IMR-90 (cell line): Measurements from ENCODE around the gene CLEC4D. TPM values are rescaled to one million over a fixed set of nuclear protein-coding genes. Genes with fewer than 3 reads are reported as not detected.

Experiments used
- ATAC-seq: fragments of 200-7000 bp; cut with Tn5 transposase; 2 replicates; pipeline ENCODE4 v1.9.1; 2020; ENCODE audit warnings: low read depth, mild to moderate bottlenecking, moderate library complexity
- BruUV-seq: library from RNA; stranded (reverse); fragments of 400-500 nt; replicated peaks from 2 replicates; lab custom pipeline; 2021; lab: Mats Ljungman, UMichigan
- CTCF ChIA-PET: fragments of 300-600 bp; formaldehyde crosslinking; extraction: SDS; loops from one replicate; lab custom pipeline; 2021; ENCODE audit warnings: antibody characterized with exemption; lab: Yijun Ruan, JAX
- POLR2A ChIA-PET: fragments of 300-600 bp; sonication (Branson Sonifier 250); formaldehyde crosslinking; loops from one replicate; lab custom pipeline; 2022; ENCODE audit warnings: antibody characterized with exemption; ENCODE audit not compliant: unreplicated experiment; lab: Charles Lee
- DNase-seq: peaks from one replicate; pipeline ENCODE4 v3.0.0; 2013
- H2AFZ ChIP-seq: replicated peaks from 2 replicates; pipeline ENCODE3; 2013; ENCODE audit warnings: low read length, mild to moderate bottlenecking; ENCODE audit not compliant: poor library complexity
- H2AK5ac ChIP-seq: 2 replicates; pipeline ENCODE4 v1.6.1; 2013; ENCODE audit warnings: low read depth, low read length, inconsistent platforms
- H2AK9ac ChIP-seq: replicated peaks from 2 replicates; pipeline ENCODE3; 2013; ENCODE audit warnings: mild to moderate bottlenecking, low read depth, low read length, moderate library complexity; ENCODE audit not compliant: poor library complexity
- H2BK120ac ChIP-seq: 2 replicates; pipeline ENCODE4 v1.6.1; 2013; ENCODE audit warnings: low read depth, low read length, inconsistent platforms
- H2BK15ac ChIP-seq: 3 replicates; pipeline ENCODE4 v1.6.1; 2013; ENCODE audit warnings: low read depth, low read length, inconsistent platforms
- H2BK20ac ChIP-seq: 2 replicates; pipeline ENCODE4 v1.6.1; 2013; ENCODE audit warnings: low read depth, mild to moderate bottlenecking, inconsistent platforms, low read length, moderate library complexity
- H2BK5ac ChIP-seq: 2 replicates; pipeline ENCODE4 v1.6.1; 2013; ENCODE audit warnings: mild to moderate bottlenecking, low read depth, low read length, inconsistent platforms; ENCODE audit not compliant: poor library complexity, severe bottlenecking
- H3K14ac ChIP-seq: replicated peaks from 2 replicates; pipeline ENCODE4 v1.6.1; 2013; ENCODE audit warnings: low read depth, low read length, inconsistent platforms
- H3K18ac ChIP-seq: 2 replicates; pipeline ENCODE4 v1.6.1; 2013; ENCODE audit warnings: low read depth, low read length, control low read depth
- H3K23ac ChIP-seq: 2 replicates; pipeline ENCODE4 v1.6.1; 2013; ENCODE audit warnings: low read depth, low read length, inconsistent platforms
- H3K27ac ChIP-seq: 2 replicates; pipeline ENCODE4 v1.5.1; 2013; ENCODE audit warnings: mild to moderate bottlenecking, control low read depth, low read length; ENCODE audit not compliant: insufficient read depth
- H3K27me3 ChIP-seq: 2 replicates; pipeline ENCODE4 v1.6.1; 2013; ENCODE audit warnings: low read length; ENCODE audit not compliant: control insufficient read depth, insufficient read depth
- H3K36me3 ChIP-seq: 2 replicates; pipeline ENCODE4 v1.6.1; 2013; ENCODE audit warnings: low read length, mixed read lengths; ENCODE audit not compliant: control insufficient read depth, insufficient read depth
- H3K4ac ChIP-seq: 2 replicates; pipeline ENCODE4 v1.6.1; 2013; ENCODE audit warnings: low read depth, low read length, inconsistent platforms
- H3K4me1 ChIP-seq: 2 replicates; pipeline ENCODE4 v1.6.1; 2013; ENCODE audit warnings: low read length, mixed read lengths; ENCODE audit not compliant: control insufficient read depth, insufficient read depth
- H3K4me2 ChIP-seq: 2 replicates; pipeline ENCODE4 v1.6.1; 2013; ENCODE audit warnings: low read depth, mild to moderate bottlenecking, control low read depth, low read length, moderate library complexity
- H3K4me3 ChIP-seq: 2 replicates; pipeline ENCODE4 v1.5.1; 2013; ENCODE audit warnings: low read depth, mild to moderate bottlenecking, control low read depth, low read length, moderate library complexity; ENCODE audit not compliant: insufficient read depth
- H3K56ac ChIP-seq: 2 replicates; pipeline ENCODE4 v1.6.1; 2013; ENCODE audit warnings: low read length, inconsistent platforms; ENCODE audit not compliant: insufficient read depth; ENCODE audit errors: extremely low read depth
- H3K79me1 ChIP-seq, 2 experiments: 2 replicates each; pipeline ENCODE4 v1.6.1; 2013; ENCODE audit warnings: low read length in 2 of 2, inconsistent platforms in 1 of 2, low read depth in 1 of 2
- H3K9ac ChIP-seq: 2 replicates; pipeline ENCODE4 v1.6.1; 2013; ENCODE audit warnings: low read depth, low read length, control low read depth
- H3K9me1 ChIP-seq: 2 replicates; pipeline ENCODE4 v1.6.1; 2013; ENCODE audit warnings: low read length, inconsistent platforms; ENCODE audit not compliant: insufficient read depth
- H3K9me3 ChIP-seq: 2 replicates; pipeline ENCODE4 v1.6.1; 2013; ENCODE audit warnings: low read length; ENCODE audit not compliant: control insufficient read depth, insufficient read depth
- H4K20me1 ChIP-seq: 2 replicates; pipeline ENCODE4 v1.6.1; 2013; ENCODE audit warnings: low read length, inconsistent platforms; ENCODE audit not compliant: insufficient read depth
- H4K5ac ChIP-seq: 2 replicates; pipeline ENCODE4 v1.6.1; 2013; ENCODE audit warnings: mild to moderate bottlenecking, low read depth, low read length, control low read depth
- H4K8ac ChIP-seq, 2 experiments: 2 replicates each; pipeline ENCODE4 v1.6.1; 2013; ENCODE audit warnings: low read depth in 2 of 2, low read length in 2 of 2, control low read depth in 1 of 2, inconsistent platforms in 1 of 2
- H4K91ac ChIP-seq: 2 replicates; pipeline ENCODE4 v1.6.1; 2013; ENCODE audit warnings: low read depth, low read length, inconsistent platforms; ENCODE audit not compliant: insufficient read depth
- MAFK ChIP-seq: IDR thresholded peaks from 2 replicates; pipeline ENCODE4 v1.6.1; 2012; ENCODE audit warnings: low read depth, low read length, improper control_type of control experiment
- RFX5 ChIP-seq: IDR thresholded peaks from 2 replicates; pipeline ENCODE4 v1.8.0; 2012; ENCODE audit warnings: low read depth, mild to moderate bottlenecking, low read length, moderate library complexity
- WGBS, 2 experiments: methylation state at CpG; one replicate each; pipeline versions ENCODE4 v1.1.5 to v1.1.7; 2013; ENCODE audit warnings: missing lambda C conversion rate in 2 of 2; ENCODE audit not compliant: insufficient read length in 1 of 2; ENCODE audit errors: extremely low coverage in 2 of 2; 5-methylcytosine and 5-hydroxymethylcytosine counted together
- dilution Hi-C: fragments of 300-500 bp; cut with HindIII; formaldehyde crosslinking; loops from one replicate; pipeline ENCODE4 v1.14.3; 2018; ENCODE audit warnings: low sequenced_read_pairs; ENCODE audit not compliant: unreplicated experiment
- in situ Hi-C: fragments of 300-500 bp; cut with MboI; formaldehyde crosslinking; loops from 3 replicates; pipeline ENCODE4 v1.14.3; 2019; ENCODE audit warnings: low sequenced_read_pairs, inconsistent platforms, mixed read lengths
- intact Hi-C: fragments of 100-400 bp; cut with micrococcal nuclease; formaldehyde crosslinking; loops from 2 replicates; pipeline ENCODE4 v1.10.0; 2022
- polyA plus RNA-seq, 3 experiments: library from polyadenylated mRNA; depleted of rRNA; stranded (reverse); fragments of >200 nt; gene quantifications; 2 replicates each; pipeline ENCODE4 v1.2.3, GENCODE V29; 2012; ENCODE audit warnings: low replicate concordance in 1 of 3
- total RNA-seq: library from RNA; depleted of rRNA; stranded (reverse); fragments of >200 nt; gene quantifications from 2 replicates; pipeline ENCODE4 v1.2.3, GENCODE V29; 2012

The CLEC4D gene
- total and polyA plus RNA-seq, 2 of the 4 experiments (the other 2 are of a cell fraction) = not detected

GRCh38 chr12:8471090-8471489 is 42.2 kb upstream of the CLEC4D start:
- dilution Hi-C loops (no loop called here), intact Hi-C loops (no loop called here), in situ Hi-C loops (no loop called here)
- Histone ChIP-seq H3K4ac (no peak overlapping the region), H2AFZ (no peak overlapping the region), H4K91ac (no peak overlapping the region), H4K5ac (no peak overlapping the region), H3K4me2 (no peak overlapping the region), H2AK5ac (no peak overlapping the region), H3K4me3 (no peak overlapping the region), H4K8ac (no peak overlapping the region), H4K20me1 (no peaks in the 10 kb centered on the region), H2BK20ac (no peak overlapping the region), H2BK5ac (no peak overlapping the region), H2BK120ac (no peak overlapping the region), H3K36me3 (no peaks in the 10 kb centered on the region), H3K4me1 (no peaks in the 10 kb centered on the region), H3K56ac (no peak overlapping the region), H3K27ac (no peak overlapping the region), H3K9me1 (no peaks in the 10 kb centered on the region), H3K27me3 (no peaks in the 10 kb centered on the region), H3K79me1 (no peaks in the 10 kb centered on the region), H2AK9ac (no peak overlapping the region), H3K18ac (no peak overlapping the region), H3K9me3 (no peaks in the 10 kb centered on the region), H2BK15ac (no peak overlapping the region), H3K14ac (no peak overlapping the region), H3K23ac (no peak overlapping the region), H3K9ac (no peak overlapping the region)
- TF ChIP-seq RFX5 (no peak), MAFK (peak; percentile 71)
- ChIA-PET CTCF (no interaction called here), POLR2A (no interaction called here)
- no peak for ATAC-seq
- no peak for DNase-seq
- WGBS, 2 experiments = no CpG with 5 or more reads among the region's 1 CpG
- no TSS peak for BruUV-seq
